ENCODE results near the gene OPHN1. TPM values are rescaled to one million over a fixed set of nuclear protein-coding genes. Genes with fewer than 3 reads are reported as not detected.
"Not testable (repeated sequence)": the region's sequence is repeated elsewhere in the genome, so short reads cannot be mapped to it uniquely, and the experiment has no call there.

OPHN1 gene
- total RNA-seq, 1 donor from 2014 or later = 3.7 TPM

DNA sequence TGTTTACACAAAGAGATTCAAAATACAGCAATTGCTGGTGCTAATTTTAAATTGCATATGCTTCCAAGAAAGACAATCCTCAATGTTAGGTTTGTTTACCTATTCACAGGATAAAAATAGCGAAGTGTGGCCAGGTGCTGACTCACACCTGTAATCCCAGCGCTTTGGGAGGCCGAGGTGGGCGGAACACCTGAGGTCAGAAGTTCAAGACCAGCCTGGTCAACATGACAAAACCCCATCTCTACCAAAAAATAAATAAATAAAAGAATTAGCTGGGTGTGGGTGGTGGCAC, 77.7 kb downstream of the OPHN1 start:
- TF ChIP-seq, protein P1, sequence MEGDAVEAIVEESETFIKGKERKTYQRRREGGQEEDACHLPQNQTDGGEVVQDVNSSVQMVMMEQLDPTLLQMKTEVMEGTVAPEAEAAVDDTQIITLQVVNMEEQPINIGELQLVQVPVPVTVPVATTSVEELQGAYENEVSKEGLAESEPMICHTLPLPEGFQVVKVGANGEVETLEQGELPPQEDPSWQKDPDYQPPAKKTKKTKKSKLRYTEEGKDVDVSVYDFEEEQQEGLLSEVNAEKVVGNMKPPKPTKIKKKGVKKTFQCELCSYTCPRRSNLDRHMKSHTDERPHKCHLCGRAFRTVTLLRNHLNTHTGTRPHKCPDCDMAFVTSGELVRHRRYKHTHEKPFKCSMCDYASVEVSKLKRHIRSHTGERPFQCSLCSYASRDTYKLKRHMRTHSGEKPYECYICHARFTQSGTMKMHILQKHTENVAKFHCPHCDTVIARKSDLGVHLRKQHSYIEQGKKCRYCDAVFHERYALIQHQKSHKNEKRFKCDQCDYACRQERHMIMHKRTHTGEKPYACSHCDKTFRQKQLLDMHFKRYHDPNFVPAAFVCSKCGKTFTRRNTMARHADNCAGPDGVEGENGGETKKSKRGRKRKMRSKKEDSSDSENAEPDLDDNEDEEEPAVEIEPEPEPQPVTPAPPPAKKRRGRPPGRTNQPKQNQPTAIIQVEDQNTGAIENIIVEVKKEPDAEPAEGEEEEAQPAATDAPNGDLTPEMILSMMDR (conservative IDR thresholded peaks at IDR 0.05; ENCODE audit: low read depth, low read length) = no peak
- no peak overlapping the region for H3K4me3 ChIP-seq (ENCODE audit: low read depth, low read length)
- DNase-seq (ENCODE audit: low read depth) = no peak

DNA sequence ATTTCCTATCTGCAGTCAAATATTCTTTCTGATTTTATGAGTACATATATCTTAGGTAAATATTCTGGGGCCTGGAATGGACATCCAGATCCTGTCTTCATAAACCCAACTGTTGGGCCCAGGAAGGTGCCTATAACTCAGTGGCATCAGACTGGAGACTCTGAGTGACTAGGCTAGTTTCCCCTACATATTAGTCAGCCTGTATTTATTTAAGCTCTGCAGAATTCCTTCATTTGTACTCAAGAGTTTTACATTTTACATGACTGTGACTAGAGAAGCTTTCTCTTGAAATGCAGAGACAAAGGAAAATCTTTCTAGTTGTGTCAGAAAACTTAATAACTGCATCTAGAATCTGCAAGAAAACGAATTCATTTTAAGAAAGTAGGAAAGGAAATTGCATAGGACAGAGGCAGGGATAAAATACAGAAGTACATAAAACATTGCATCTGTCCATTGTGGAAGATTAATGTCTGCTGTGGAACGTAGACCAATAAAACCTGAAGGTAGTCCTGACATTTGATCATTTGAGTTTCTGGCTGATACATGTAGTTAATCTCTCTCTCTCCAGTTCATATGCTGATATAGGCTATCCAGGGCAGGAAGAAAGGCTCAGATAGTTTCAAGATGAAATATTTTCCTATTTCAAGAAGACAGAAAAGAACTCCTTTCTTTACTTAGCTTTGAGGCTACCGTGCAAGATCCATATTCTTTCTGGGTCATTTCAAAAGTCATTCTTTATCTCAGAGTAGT, 78.2 kb downstream of the OPHN1 start:
- TF ChIP-seq, protein P1 (conservative IDR thresholded peaks at IDR 0.05; ENCODE audit: low read depth, low read length) = no peak
- H3K4me3 ChIP-seq (ENCODE audit: low read depth, low read length) = no peak overlapping the region
- no peak for DNase-seq (ENCODE audit: low read depth)

DNA sequence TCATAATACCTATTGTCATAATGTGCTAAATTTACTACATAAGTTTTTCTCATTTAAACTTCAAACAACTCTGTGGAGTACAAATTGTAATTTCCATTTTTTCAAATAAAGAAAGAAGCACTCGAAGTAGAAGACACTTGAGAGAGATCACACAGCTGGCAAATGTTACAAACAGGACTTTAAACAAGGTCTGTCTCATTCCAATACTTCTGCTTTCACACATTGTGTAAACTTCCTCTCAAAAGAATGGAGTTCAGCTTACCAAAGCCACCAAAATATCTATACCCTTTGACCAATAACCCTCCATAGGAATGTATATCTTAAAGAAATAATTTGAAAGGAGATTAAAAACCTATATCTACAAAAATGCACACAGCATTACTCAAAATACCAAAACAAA, 88.3 kb downstream of the OPHN1 start:
- no peak for DNase-seq (ENCODE audit: low read depth)
- H3K4me3 ChIP-seq (ENCODE audit: low read depth, low read length) = no peak overlapping the region
- TF ChIP-seq, protein P1 (conservative IDR thresholded peaks at IDR 0.05; ENCODE audit: low read depth, low read length) = no peak

DNA sequence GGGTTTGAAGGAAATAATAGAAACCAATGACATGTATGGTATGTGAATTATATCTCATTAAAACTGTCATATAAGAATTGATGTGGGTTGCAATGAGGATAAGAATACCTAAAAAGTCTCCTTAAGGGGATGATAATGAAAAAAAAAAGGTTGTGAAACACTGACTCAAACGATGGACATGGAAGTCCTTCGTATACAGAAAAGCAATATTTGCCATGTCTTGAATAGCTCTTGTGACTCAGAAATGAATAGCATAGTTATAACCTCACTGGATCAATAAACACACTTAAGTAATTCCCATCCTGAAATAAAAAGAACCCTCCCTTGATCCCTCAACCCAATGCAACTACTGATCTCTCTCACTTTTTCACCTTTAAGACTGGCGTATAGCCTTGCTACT, 89.7 kb downstream of the OPHN1 start:
- TF ChIP-seq, protein P1 (conservative IDR thresholded peaks at IDR 0.05; ENCODE audit: low read depth, low read length) = no peak
- DNase-seq (ENCODE audit: low read depth) = no peak
- no peak overlapping the region for H3K4me3 ChIP-seq (ENCODE audit: low read depth, low read length)

DNA sequence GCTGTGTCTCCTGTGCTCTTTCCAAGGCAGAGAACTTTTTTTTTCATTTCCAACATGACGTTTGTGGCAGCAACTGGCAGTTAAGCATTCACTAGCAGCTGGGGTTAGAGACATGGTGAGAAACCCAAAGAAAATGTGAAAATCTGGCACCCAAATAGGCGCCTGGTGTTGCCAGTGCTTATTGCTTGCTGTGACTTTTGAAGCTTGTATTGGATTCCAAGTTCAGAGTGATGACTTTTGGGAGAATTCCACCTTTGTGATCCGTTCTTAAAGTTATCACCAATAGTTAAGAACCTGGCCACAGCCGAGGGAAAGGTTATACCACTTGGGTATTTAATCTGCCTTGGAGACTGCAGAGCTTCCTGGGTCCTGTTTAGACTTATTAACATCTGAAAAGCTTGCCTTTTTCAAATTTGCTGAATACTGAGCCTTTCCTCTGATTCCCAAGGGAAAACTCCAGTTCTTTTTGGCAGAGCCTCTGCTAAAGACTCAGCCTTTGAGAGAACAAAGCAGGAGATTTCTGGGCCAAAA, 101.0 kb downstream of the OPHN1 start:
- no peak for DNase-seq (ENCODE audit: low read depth)
- TF ChIP-seq, protein P1 (conservative IDR thresholded peaks at IDR 0.05; ENCODE audit: low read depth, low read length) = no peak

DNA sequence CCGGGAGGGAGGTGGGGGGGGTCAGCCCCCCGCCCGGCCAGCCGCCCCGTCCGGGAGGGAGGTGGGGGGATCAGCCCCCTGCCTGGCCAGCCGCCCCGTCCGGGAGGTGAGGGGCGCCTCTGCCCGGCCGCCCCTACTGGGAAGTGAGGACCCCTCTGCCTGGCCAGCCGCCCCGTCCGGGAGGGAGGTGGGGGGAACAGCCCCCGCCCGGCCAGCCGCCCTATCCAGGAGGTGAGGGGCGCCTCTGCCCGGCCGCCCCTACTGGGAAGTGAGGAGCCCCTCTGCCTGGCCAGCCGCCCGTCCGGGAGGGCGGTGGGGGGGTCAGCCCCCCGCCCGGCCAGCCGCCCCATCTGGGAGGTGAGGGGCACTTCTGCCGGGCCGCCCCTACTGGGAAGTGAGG, 106.5 kb downstream of the OPHN1 start:
- H3K4me3 ChIP-seq (ENCODE audit: low read depth, low read length); DNase-seq (ENCODE audit: low read depth): not testable (repeated sequence)

More for the DNA sequence above, 101.0 kb downstream of the OPHN1 start:
- no peak overlapping the region for H3K4me3 ChIP-seq (ENCODE audit: low read depth, low read length)

DNA sequence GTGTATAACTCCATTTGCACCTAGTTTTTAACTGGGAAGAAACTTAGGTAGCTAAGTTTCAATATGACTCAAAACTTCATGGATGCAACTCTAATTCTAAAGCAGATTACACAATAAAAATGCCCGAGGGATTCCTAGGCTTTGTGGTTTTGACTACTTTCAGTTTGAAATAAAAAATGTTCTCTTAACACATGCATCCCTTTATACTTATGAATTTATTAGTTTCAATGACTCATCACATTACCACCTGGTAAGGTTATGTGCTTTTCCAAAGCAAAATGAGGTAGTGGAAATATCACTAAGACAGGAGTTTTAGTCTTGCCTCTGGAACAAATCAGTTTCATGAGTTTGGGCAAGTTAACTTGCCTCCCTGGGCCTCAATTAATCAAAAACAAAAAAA, 125.5 kb downstream of the OPHN1 start:
- TF ChIP-seq, protein P1 (conservative IDR thresholded peaks at IDR 0.05; ENCODE audit: low read depth, low read length) = no peak
- no peak overlapping the region for H3K4me3 ChIP-seq (ENCODE audit: low read depth, low read length)
- DNase-seq (ENCODE audit: low read depth) = peak; percentile 13

Data from epithelial cell of proximal tubule (primary cell).